HEK293 (cell line): ENCODE data around the gene ARMS2.

Experiments used
- ZBTB48 ChIP-seq: fragments of 450-650 bp; formaldehyde crosslinking; IDR thresholded peaks from 2 replicates; pipeline ENCODE4 v1.5.1; 2016; ENCODE audit warnings: missing biosample characterization, missing genetic modification characterization
- ZNF292 ChIP-seq: fragments of 450-650 bp; formaldehyde crosslinking; IDR thresholded peaks from 2 replicates; pipeline ENCODE4 v1.5.1; 2016; ENCODE audit warnings: low read depth, missing biosample characterization, missing genetic modification characterization, borderline replicate concordance
- ZNF521 ChIP-seq: fragments of 450-650 bp; formaldehyde crosslinking; IDR thresholded peaks from 2 replicates; pipeline ENCODE4 v1.5.1; 2017; ENCODE audit warnings: missing biosample characterization, mild to moderate bottlenecking, missing genetic modification characterization
- TF ChIP-seq, protein P1 (sequence below): fragments of 450-650 bp; formaldehyde crosslinking; IDR thresholded peaks from 2 replicates; pipeline ENCODE4 v1.5.1; 2016; ENCODE audit warnings: missing biosample characterization, missing genetic modification characterization

DNA sequence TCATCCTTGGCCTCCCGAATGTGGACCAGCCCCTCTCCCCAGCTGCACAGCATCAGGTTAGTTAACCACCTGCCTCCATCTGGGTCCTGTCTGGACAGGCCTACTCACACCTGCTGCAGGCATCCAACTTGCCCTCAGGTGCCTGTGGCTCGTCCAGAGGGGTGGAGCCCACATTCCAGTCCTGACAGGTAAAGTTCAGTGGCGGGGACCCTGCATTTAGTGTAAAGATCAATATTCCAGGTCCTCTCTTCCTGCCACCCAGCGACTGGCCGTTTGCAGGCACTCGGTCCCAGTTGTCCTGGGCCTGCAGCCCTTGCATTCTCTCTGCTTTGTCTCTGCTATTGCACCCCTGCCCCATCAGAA lies 21.9 kb downstream of the ARMS2 start:
- TF ChIP-seq ZNF292 = no peak
- TF ChIP-seq, protein P1, sequence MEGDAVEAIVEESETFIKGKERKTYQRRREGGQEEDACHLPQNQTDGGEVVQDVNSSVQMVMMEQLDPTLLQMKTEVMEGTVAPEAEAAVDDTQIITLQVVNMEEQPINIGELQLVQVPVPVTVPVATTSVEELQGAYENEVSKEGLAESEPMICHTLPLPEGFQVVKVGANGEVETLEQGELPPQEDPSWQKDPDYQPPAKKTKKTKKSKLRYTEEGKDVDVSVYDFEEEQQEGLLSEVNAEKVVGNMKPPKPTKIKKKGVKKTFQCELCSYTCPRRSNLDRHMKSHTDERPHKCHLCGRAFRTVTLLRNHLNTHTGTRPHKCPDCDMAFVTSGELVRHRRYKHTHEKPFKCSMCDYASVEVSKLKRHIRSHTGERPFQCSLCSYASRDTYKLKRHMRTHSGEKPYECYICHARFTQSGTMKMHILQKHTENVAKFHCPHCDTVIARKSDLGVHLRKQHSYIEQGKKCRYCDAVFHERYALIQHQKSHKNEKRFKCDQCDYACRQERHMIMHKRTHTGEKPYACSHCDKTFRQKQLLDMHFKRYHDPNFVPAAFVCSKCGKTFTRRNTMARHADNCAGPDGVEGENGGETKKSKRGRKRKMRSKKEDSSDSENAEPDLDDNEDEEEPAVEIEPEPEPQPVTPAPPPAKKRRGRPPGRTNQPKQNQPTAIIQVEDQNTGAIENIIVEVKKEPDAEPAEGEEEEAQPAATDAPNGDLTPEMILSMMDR (tag by site-specific recombination) = no peak
- TF ChIP-seq ZNF521 = no peak
- no peak for TF ChIP-seq ZBTB48 (tag by site-specific recombination)
